SK-N-SH treated with all-trans-retinoic acid at 6 μM for 48 hours (cell line): ENCODE measurements around the gene WDR11.

Source experiments
- ATAC-seq: fragments of 200-7000 bp; cut with Tn5 transposase; 3 replicates; pipeline ENCODE4 v1.9.1; 2020; ENCODE audit warnings: mild to moderate bottlenecking, moderate library complexity
- ARNTL ChIP-seq: fragments of 450-650 bp; formaldehyde crosslinking; IDR thresholded peaks from 2 replicates; pipeline ENCODE4 v1.5.0; 2020; ENCODE audit warnings: low read depth, mild to moderate bottlenecking, moderate library complexity, borderline replicate concordance
- BACH2 ChIP-seq: fragments of 250-450 bp; sonication (Bioruptor Pico); IDR thresholded peaks from 2 replicates; pipeline ENCODE4 v1.9.0; 2021; ENCODE audit warnings: mild to moderate bottlenecking, borderline replicate concordance
- CSDC2 ChIP-seq: fragments of 250-450 bp; sonication (Bioruptor Pico); IDR thresholded peaks from 2 replicates; pipeline ENCODE4 v1.5.0; 2020; ENCODE audit warnings: mild to moderate bottlenecking, moderate library complexity
- CSRNP3 ChIP-seq: fragments of 250-450 bp; sonication (Bioruptor Pico); IDR thresholded peaks from 2 replicates; pipeline ENCODE4 v1.5.1; 2021; ENCODE audit warnings: mild to moderate bottlenecking, moderate library complexity
- ESRRG ChIP-seq: fragments of 250-450 bp; sonication (Bioruptor Pico); IDR thresholded peaks from 2 replicates; pipeline ENCODE4 v1.6.1; 2021; ENCODE audit warnings: mild to moderate bottlenecking
- GLIS3 ChIP-seq: fragments of 250-450 bp; sonication (Bioruptor Pico); IDR thresholded peaks from 2 replicates; pipeline ENCODE4 v1.5.0; 2020; ENCODE audit warnings: mild to moderate bottlenecking, moderate library complexity
- ISL1 ChIP-seq: fragments of 250-450 bp; sonication (Bioruptor Pico); IDR thresholded peaks from 2 replicates; pipeline ENCODE4 v2.1.2; 2022; ENCODE audit warnings: mild to moderate bottlenecking, moderate library complexity
- OSR1 ChIP-seq: fragments of 250-450 bp; sonication (Bioruptor Pico); IDR thresholded peaks from 2 replicates; pipeline ENCODE4 v1.8.0; 2022; ENCODE audit warnings: moderate library complexity, mild to moderate bottlenecking, inconsistent platforms
- PPARA ChIP-seq: fragments of 250-450 bp; sonication (Bioruptor Pico); IDR thresholded peaks from 2 replicates; pipeline ENCODE4 v1.5.0; 2020; ENCODE audit warnings: mild to moderate bottlenecking, borderline replicate concordance
- RARB ChIP-seq: fragments of 250-450 bp; sonication (Bioruptor Pico); IDR thresholded peaks from 2 replicates; pipeline ENCODE4 v1.8.0; 2021; ENCODE audit warnings: mild to moderate bottlenecking, moderate library complexity
- SNAI2 ChIP-seq: fragments of 250-450 bp; sonication (Bioruptor Pico); IDR thresholded peaks from 2 replicates; pipeline ENCODE4 v1.5.0; 2020; ENCODE audit warnings: mild to moderate bottlenecking, moderate library complexity
- TCF4 ChIP-seq: fragments of 250-450 bp; sonication (Bioruptor Pico); IDR thresholded peaks from 2 replicates; pipeline ENCODE4 v1.8.0; 2021; ENCODE audit warnings: mild to moderate bottlenecking, moderate library complexity, borderline replicate concordance
- TOX ChIP-seq: fragments of 250-450 bp; sonication (Bioruptor Pico); IDR thresholded peaks from 2 replicates; pipeline ENCODE4 v1.8.0; 2021; ENCODE audit warnings: mild to moderate bottlenecking, moderate library complexity, borderline replicate concordance
- TSHZ2 ChIP-seq: fragments of 250-450 bp; sonication (Bioruptor Pico); IDR thresholded peaks from 2 replicates; pipeline ENCODE4 v1.5.0; 2020; ENCODE audit warnings: mild to moderate bottlenecking, moderate library complexity
- ZC3H10 ChIP-seq: fragments of 250-450 bp; sonication (Bioruptor Pico); IDR thresholded peaks from 2 replicates; pipeline ENCODE4 v1.5.1; 2021; ENCODE audit warnings: mild to moderate bottlenecking, moderate library complexity
- ZFP3 ChIP-seq: fragments of 250-450 bp; sonication (Bioruptor Pico); IDR thresholded peaks from 2 replicates; pipeline ENCODE4 v1.5.0; 2020; ENCODE audit warnings: mild to moderate bottlenecking, moderate library complexity
- ZFP30 ChIP-seq: fragments of 450-650 bp; formaldehyde crosslinking; IDR thresholded peaks from 2 replicates; pipeline ENCODE4 v1.5.0; 2022; ENCODE audit warnings: mild to moderate bottlenecking, moderate library complexity
- ZNF565 ChIP-seq: fragments of 450-650 bp; formaldehyde crosslinking; conservative IDR thresholded peaks from 2 replicates; pipeline ENCODE4 v1.5.0; 2020; ENCODE audit warnings: low read depth, mild to moderate bottlenecking, moderate library complexity
- ZNF8 ChIP-seq: fragments of 450-650 bp; formaldehyde crosslinking; IDR thresholded peaks from 2 replicates; pipeline ENCODE4 v1.5.0; 2020; ENCODE audit warnings: mild to moderate bottlenecking, moderate library complexity
- TF ChIP-seq, protein P1 (sequence below): fragments of 250-450 bp; sonication (Bioruptor Pico); IDR thresholded peaks from 2 replicates; pipeline ENCODE4 v1.8.0; 2021; ENCODE audit warnings: low read depth, mild to moderate bottlenecking, moderate library complexity, borderline replicate concordance

WDR11 gene

DNA sequence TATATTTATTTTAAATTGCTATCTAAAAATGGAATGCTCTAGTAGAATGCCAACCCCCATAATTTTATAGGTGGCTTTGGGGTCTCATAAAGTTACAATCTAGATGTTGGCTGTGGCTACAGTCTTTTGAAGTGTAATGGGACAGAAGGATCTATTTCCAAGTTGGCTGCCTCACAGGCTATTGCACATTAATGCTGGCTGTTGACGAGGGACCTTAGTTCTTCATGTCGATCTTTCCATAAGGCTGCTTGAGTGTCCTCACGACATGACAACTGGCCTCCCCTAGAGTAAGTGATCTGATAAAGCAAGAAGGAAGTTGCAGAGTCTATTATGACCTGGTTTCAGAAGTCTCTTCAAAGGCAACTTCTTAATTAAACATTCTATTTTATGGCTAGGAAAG, 36.3 kb downstream of the WDR11 start:
- TF ChIP-seq ZFP30 (CRISPR knock-in tag) (no peak), ZC3H10 (CRISPR knock-in tag) (no peak), CSDC2 (CRISPR knock-in tag) (no peak), SNAI2 (CRISPR knock-in tag) (no peak), PPARA (CRISPR knock-in tag) (no peak), ZNF8 (CRISPR knock-in tag) (no peak), BACH2 (CRISPR knock-in tag) (no peak), ZNF565 (CRISPR knock-in tag) (no peak), RARB (CRISPR knock-in tag) (no peak), CSRNP3 (CRISPR knock-in tag) (no peak), TCF4 (CRISPR knock-in tag) (no peak), GLIS3 (CRISPR knock-in tag) (no peak), ZFP3 (CRISPR knock-in tag) (no peak), TSHZ2 (CRISPR knock-in tag) (no peak), ESRRG (CRISPR knock-in tag) (no peak), ARNTL (no peak), TOX (CRISPR knock-in tag) (no peak)
- TF ChIP-seq, protein P1, sequence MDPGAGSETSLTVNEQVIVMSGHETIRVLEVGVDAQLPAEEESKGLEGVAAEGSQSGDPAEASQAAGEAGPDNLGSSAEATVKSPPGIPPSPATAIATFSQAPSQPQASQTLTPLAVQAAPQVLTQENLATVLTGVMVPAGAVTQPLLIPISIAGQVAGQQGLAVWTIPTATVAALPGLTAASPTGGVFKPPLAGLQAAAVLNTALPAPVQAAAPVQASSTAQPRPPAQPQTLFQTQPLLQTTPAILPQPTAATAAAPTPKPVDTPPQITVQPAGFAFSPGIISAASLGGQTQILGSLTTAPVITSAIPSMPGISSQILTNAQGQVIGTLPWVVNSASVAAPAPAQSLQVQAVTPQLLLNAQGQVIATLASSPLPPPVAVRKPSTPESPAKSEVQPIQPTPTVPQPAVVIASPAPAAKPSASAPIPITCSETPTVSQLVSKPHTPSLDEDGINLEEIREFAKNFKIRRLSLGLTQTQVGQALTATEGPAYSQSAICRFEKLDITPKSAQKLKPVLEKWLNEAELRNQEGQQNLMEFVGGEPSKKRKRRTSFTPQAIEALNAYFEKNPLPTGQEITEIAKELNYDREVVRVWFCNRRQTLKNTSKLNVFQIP: no peak
- no peak for ATAC-seq

- TF ChIP-seq OSR1 (CRISPR knock-in tag): no peak
- no peak for TF ChIP-seq CSDC2 (CRISPR knock-in tag)
- TF ChIP-seq ISL1 (CRISPR knock-in tag): no peak
- TF ChIP-seq ZNF565 (CRISPR knock-in tag): no peak
- no peak for TF ChIP-seq CSRNP3 (CRISPR knock-in tag)
- no peak for TF ChIP-seq TSHZ2 (CRISPR knock-in tag)
- TF ChIP-seq GLIS3 (CRISPR knock-in tag): no peak
- no peak for TF ChIP-seq ZNF8 (CRISPR knock-in tag)
- no peak for TF ChIP-seq TOX (CRISPR knock-in tag)
- ATAC-seq: no peak
These were observed 40.2 kb downstream of the WDR11 start for GRCh38 chr10:120891365-120891764.

- no peak for TF ChIP-seq ESRRG (CRISPR knock-in tag)
- no peak for TF ChIP-seq OSR1 (CRISPR knock-in tag)
- TF ChIP-seq CSDC2 (CRISPR knock-in tag): no peak
- TF ChIP-seq RARB (CRISPR knock-in tag): no peak
- no peak for TF ChIP-seq ISL1 (CRISPR knock-in tag)
- TF ChIP-seq ZC3H10 (CRISPR knock-in tag): no peak
- ATAC-seq: no peak
These were observed 43.4 kb downstream of the WDR11 start for GRCh38 chr10:120894556-120894955.
